ENCODE results near the gene DUXB. TPM values are rescaled to one million over a fixed set of nuclear protein-coding genes. Genes with fewer than 3 reads are reported as not detected.

Gene DUXB
- total and polyA plus RNA-seq, 2 of the 13 experiments (the other 11 are each of a cell fraction or from before 2014, with no cell fraction given), result not detected

- TF ChIP-seq GMEB1 (CRISPR knock-in tag; IDR thresholded peaks at IDR 0.05; ENCODE audit: borderline replicate concordance) (no peak), JUN (CRISPR knock-in tag; IDR thresholded peaks at IDR 0.05) (no peak), RXRB (CRISPR knock-in tag; IDR thresholded peaks at IDR 0.05; ENCODE audit: borderline replicate concordance) (0 out of 2 replicates have a peak, but pooled peaks have one; percentile 51), TFDP2 (CRISPR knock-in tag; IDR thresholded peaks at IDR 0.05) (no peak), ETS1 (CRISPR knock-in tag; IDR thresholded peaks at IDR 0.05) (no peak), RORA (CRISPR knock-in tag; IDR thresholded peaks at IDR 0.05) (no peak), HNRNPUL1 (IDR thresholded peaks at IDR 0.05; ENCODE audit: low read depth, low read length) (no peak), ZSCAN31 (CRISPR knock-in tag; IDR thresholded peaks at IDR 0.05; ENCODE audit: low read depth) (no peak), SKI (IDR thresholded peaks at IDR 0.05; ENCODE audit: partially characterized antibody) (no peak), AKAP8 (CRISPR knock-in tag; IDR thresholded peaks at IDR 0.05) (no peak), JDP2 (CRISPR knock-in tag; IDR thresholded peaks at IDR 0.05; ENCODE audit: borderline replicate concordance) (no peak), ZNF577 (CRISPR knock-in tag; IDR thresholded peaks at IDR 0.05; ENCODE audit: borderline replicate concordance, low read depth) (no peak), GABPA (IDR thresholded peaks at IDR 0.05; ENCODE audit: low read depth, low read length) (no peak), GABPA (CRISPR knock-in tag; IDR thresholded peaks at IDR 0.05; ENCODE audit: low read depth) (peak; percentile 33; the same call in 1 of the 2 replicates), GATAD2A (CRISPR knock-in tag; IDR thresholded peaks at IDR 0.05) (peak; percentile 63), ZNF414 (CRISPR knock-in tag; IDR thresholded peaks at IDR 0.05) (no peak), SOX13 (IDR thresholded peaks at IDR 0.05) (no peak), SOX13 (CRISPR knock-in tag; conservative IDR thresholded peaks at IDR 0.05 in 1 of 2, IDR thresholded peaks at IDR 0.05 in 1 of 2) (peak in 1 of 2 experiments; percentile 46; a peak in 1 of 4 replicates), ZFP36L1 (CRISPR knock-in tag; IDR thresholded peaks at IDR 0.05) (no peak), SOX5 (CRISPR knock-in tag; IDR thresholded peaks at IDR 0.05; ENCODE audit: borderline replicate concordance) (peak; percentile 36; the same call in 1 of the 2 replicates), RAD51 (IDR thresholded peaks at IDR 0.05; ENCODE audit: borderline replicate concordance) (no peak), BCL3 (CRISPR knock-in tag; IDR thresholded peaks at IDR 0.05) (no peak), ZNF670 (CRISPR knock-in tag; IDR thresholded peaks at IDR 0.05; ENCODE audit: borderline replicate concordance) (no peak)
- TF ChIP-seq, protein P1, sequence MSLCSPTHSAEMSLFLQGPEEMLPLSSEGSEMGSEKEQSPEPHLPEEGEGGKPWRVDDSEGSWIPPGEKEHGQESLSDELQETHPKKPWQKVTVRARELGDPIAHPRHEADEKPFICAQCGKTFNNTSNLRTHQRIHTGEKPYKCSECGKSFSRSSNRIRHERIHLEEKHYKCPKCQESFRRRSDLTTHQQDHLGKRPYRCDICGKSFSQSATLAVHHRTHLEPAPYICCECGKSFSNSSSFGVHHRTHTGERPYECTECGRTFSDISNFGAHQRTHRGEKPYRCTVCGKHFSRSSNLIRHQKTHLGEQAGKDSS (CRISPR knock-in tag; IDR thresholded peaks at IDR 0.05; ENCODE audit: borderline replicate concordance, low read depth), result no peak
- TF ChIP-seq, protein P2, sequence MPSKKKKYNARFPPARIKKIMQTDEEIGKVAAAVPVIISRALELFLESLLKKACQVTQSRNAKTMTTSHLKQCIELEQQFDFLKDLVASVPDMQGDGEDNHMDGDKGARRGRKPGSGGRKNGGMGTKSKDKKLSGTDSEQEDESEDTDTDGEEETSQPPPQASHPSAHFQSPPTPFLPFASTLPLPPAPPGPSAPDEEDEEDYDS (CRISPR knock-in tag; IDR thresholded peaks at IDR 0.05), result 0 out of 2 replicates have a peak, but pooled peaks have one; percentile 16
Measured at GRCh38 chr16:75727221-75727620, 26.0 kb upstream of the DUXB start (continued).
